GM19099 (cell line): Measurements from ENCODE around the gene GALNT13.

Experiments
- POLR2A ChIP-seq: IDR thresholded peaks from 3 replicates; pipeline ENCODE4 v1.6.1; 2011; ENCODE audit warnings: low read depth; ENCODE audit not compliant: insufficient read length; ENCODE audit errors: extremely low read depth

The GALNT13 gene

DNA sequence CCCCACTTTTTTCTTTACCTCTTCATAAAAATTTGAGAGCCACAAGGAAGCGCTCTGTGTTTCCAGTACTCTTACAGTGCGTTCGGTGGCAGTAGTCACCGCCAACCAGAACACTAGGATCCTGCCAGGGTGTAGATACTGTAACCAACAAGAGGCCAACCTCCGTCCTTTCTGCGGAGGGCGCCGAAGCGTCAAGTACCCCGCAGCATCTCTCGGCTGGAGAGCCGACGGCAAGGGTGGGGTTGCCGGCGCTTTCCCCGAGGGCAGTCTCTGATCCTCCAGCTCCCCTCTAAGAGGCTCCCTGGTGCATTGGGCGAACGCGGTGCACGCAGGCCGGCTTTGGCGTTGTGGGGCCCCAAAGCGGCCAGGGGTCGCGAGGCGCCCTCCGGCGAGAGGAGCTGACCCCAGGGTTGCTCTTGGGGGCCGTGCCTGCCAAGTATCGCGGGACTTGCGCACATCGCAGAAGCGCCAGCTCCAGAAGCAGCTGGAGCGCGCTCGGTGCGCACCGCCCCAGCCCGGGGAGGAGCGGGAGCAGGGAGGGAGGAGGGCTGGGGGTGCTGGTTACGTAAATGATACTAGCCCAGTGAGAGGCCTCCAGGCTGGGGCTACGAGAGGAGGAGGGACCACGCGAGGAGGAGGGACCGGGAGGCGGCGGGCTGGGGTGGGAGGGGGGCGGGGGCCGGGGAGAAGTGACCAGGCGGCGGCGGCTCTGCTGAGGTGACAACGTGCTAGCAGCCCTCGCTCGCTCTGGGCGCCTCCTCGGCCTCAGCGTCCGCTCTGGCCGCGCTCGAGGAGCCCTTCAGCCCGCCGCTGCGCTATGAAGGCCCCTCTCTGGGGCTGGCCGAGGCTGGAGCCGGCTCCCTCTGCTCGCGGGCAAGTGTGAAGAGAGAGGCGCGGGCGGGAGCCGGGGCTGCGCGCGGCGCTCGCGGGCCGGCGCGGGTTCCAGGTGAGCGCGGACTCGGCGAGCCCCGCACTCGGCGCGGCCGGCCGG, at the start of gene GALNT13:
TSS of gene GALNT13 (plus strand) at position 692 of the 991 bp plus-strand sequence.
- no peak for TF ChIP-seq POLR2A

DNA sequence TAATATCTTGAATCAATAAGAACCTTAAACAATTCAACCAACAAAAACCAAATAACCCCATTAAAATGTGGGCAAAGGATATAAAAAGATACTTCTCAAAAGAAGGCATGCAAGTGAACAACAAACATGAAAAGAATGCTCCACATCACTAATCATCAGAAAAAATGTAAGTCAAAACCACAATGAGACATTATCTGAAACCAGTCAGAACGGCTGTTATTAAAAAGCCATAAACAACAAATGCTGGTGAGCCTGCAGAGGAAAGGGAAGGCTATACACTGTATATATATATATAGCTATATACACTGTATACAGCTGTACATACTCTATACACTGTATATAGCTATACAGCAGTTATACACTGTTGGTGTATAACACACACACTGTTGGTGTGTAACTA, 47.8 kb upstream of the GALNT13 start:
- TF ChIP-seq POLR2A, result no peak

DNA sequence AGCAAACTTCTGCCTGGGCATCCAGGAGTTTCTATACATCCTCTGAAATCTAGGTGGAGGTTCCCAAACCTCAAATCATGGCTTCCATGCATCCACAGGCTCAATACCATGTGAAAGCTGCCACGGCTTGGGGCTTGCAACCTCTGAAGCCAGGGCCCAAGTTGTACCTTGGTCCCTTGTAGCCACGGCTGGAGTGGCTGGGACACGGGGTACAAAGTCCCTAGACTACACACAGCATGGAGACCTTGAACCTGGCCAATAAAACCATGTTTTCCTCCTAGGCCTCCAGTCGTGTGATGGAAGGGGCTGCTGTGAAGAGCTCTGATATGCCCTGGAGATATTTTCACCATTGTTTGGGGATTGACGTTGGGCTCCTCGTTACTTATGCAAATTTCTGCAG, 43.4 kb upstream of the GALNT13 start:
- TF ChIP-seq POLR2A, result no peak

DNA sequence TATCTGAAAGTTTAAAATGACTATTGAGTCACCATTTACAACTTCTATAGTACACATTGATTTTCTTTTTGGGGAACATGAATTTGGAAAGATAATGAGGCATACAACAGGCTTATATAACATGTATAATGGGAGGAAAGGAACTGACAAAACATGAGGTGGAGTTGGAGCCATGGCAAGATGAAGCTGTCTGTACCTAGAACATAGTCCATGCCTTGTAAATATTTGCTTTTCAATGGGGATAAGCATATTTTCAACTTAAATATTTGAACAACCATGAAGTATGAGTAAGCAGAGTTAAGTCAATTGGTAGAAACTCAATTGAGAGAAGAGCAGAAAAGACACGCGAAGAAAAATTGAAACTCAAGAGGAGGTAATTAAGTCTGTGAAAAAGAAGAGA, 37.1 kb upstream of the GALNT13 start:
- no peak for TF ChIP-seq POLR2A

DNA sequence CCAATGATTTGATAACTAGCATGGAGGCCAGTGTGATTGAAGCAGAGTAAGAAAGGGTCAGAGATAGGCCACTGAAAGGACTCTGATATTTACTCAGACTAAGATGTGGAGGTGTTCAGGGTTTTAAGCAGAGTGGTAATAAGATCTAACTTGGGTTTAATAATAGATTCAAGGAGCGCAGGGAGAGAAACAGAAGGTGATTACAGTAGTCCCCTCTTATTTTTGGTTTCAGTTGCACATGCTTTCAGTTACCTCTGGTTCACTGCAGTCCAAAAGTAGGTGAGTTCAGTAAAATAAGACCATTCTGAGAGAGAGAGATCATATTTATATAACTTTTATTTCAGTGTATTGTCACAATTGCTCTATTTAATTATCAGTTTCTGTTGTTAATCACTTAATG, 13.5 kb upstream of the GALNT13 start:
- no peak for TF ChIP-seq POLR2A

DNA sequence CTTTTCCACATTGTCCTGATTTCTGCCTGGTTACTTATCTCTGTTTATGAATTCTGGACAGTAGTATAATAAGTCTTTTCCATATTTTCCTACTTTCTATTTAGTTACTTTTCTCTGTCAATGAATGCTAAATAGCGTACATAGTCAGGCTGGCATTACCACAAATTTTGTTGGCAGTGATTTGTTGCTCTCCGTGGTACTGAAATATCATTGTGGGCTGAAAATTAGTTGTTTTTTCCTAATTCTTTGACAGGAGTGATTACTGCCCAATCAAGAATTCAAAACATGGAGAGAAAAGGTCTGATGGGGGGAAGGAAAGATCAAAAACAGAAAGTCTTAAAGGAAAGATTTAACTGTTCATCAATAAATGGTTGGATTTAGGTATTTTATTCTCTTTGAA, 7.7 kb upstream of the GALNT13 start:
- no peak for TF ChIP-seq POLR2A

DNA sequence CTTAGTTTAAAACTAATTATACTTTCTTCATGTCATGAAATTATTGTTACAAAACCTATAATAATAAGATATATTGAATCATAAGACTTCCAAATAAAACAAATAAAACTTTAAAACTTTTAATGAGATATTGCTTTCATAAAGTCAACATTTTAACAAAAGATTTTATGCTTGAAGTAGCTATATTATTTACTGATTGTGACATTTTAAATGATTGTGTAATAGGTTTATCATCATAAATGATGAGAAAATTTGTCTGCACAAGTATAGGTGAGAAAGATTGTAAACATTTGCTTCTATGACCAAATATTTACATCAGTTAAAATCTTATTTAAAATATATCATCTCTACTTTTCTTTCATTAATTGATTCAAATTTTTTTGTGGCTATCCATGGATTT, 5.1 kb upstream of the GALNT13 start:
- TF ChIP-seq POLR2A, result no peak

DNA sequence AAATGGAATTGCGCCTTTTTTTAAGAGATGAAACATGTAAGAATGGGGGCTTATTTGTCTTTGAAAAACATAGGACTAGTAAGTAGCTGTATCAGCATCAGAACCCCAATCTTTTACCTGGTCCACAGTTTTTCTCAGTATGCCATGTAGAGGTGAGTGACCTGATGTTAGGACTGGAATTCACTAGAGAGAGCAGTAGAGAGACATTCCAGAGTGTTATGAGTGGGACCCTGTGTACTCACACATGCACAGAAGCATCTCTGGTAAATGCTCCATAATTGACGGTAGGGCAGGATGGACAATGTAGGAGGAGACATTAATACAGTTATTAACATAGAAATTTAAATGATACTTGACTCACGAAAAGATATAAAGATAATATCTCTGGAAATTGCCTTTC, 1.4 kb upstream of the GALNT13 start:
- no peak for TF ChIP-seq POLR2A

DNA sequence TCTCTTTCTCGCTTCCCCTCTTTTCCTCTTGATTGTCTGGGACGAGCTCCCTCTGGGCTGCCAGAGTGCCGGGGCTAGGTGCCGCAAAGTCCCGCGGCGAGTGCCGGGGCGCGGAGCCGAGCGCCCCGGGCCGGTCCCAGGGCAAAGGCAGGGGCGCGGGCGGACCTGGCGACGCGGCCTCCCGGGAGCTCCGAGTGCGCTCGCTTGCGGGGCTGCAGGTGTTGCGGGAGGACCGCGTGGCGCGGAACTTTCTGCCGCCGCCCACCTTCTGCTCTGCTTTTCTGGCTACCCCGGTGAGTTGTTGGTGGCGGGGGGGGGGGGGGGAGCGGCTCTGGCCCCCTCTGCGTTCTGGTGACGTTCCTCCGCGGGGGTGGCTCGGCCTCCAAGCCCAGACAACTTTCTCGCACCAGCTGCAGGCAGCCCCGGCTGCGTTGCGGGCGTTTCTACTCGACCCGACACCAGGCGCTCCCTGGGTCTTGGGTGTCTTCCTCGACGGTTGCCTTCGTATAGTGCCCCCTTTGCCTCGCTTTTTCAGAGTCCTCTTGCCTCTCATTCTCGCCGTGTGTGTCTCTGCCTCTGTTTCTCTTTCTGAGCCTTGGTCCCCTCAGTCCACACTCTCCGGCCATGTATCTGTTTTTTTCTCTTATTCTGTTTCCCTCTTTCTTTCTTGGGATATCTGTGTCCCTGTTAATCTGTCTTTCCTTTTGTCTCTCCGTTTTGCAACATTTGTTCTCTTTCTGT, 759 bp downstream of the GALNT13 start:
- no peak for TF ChIP-seq POLR2A

DNA sequence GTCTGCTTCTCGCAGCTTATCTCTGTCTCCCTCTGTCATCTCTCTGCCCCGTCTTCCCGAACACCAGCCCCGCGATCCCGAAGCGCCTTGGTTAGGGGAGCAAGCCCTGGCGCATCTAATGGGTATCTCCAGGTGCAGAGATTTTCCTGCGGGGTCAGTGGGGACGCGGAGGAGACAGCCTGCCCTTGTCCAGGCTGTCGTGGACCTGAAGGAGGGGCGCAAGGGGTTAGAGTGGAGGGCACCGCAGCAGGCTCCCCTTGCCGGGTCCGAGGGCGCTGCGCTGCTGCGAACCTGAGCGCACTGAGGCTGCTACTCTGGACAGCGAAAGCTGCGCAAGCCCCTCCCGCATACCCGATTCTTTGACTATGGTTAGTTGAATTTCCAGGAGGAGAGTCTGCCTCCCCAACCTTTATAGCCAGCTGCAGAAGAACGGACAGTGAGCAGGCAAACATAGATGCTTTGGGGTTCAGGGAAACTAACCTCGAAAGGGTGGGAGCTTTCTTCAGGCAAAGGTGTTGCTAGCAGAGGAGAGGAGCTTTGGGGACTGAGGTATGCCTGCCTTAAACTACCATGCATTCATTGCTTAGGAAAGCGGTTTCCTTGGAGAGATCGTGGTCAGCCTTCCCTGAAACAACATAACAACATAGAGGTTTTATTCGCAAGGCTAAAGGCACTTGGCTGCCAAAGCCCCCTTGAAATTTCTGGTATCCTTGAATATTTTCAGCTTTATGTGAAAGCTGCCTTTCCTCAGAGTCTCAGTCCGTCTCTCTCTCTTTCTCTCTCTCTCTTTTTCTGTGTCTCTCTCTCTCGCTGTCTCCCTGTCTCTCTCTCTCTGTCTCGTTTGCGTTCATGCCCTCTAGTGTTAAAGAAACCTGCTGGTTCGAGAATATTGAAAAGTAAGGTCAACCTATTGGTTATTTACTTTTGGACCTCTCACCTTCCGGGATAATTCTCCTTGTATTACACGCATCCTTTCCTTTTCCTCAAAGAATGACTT, 1.6 kb downstream of the GALNT13 start:
- no peak for TF ChIP-seq POLR2A

DNA sequence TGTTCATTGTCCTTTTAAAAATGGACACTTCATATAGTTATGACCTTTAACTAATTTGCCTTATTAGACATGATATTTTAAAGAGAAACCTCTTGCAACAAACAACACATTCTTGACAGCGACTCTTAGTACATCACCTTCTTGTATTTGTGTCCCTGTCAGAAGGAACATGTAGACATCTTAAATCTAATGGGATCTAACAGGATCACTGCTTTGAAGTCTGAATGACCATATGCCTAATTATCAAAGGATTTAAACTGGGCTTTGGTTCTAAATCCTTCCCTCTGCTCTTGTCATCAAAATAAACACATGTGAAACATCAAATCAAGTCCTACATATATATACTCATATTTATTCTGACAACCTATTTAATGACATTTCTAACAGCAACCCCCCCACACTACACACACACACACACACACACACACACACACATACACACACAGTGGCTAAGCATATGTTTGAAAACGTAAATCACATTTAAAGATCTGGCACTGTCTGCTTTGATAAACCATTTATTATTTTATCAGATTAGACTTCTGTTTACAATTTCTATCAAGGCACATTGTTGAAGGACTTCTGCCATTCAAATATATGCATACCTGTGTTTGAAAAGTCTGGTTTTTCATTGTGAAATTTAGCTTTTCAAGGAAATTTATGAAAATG, 4.2 kb downstream of the GALNT13 start:
- no peak for TF ChIP-seq POLR2A

DNA sequence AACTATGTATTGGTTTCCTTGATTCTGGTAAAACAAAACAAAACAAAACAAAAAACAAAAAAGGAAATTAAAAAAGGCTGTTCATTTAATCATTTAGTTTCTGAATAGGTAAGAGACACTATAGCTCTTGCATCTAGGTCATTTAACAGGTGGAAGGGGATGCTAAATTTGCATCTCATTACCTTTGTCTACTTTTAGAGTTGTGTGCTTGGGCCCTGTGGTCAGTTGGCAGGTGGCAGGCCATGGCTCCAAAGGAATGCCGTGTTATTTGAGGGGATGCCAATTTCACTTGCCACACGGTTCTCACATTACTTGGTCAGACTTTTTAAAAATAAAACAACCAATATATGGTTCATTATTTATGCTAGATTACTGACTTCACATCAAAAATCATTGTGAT, 9.2 kb downstream of the GALNT13 start:
- TF ChIP-seq POLR2A, result no peak

DNA sequence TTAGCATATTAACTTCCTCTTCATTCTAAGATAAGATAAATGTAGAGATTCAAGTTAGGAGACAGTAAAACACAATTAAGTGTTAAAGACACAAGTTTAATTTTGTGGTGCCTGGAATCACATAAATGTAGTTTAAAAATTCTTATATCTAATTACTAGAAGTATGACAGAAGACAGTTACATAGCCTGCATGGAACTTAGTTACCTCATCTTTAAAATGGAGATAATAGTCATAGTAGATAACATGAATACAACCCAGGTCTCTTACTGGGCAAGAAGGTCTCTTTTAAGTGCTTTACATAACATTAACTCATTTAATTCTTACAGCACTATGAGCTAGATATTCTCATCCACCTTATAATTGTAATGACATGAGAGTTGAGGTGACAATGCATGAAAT, 15.1 kb downstream of the GALNT13 start:
- no peak for TF ChIP-seq POLR2A

DNA sequence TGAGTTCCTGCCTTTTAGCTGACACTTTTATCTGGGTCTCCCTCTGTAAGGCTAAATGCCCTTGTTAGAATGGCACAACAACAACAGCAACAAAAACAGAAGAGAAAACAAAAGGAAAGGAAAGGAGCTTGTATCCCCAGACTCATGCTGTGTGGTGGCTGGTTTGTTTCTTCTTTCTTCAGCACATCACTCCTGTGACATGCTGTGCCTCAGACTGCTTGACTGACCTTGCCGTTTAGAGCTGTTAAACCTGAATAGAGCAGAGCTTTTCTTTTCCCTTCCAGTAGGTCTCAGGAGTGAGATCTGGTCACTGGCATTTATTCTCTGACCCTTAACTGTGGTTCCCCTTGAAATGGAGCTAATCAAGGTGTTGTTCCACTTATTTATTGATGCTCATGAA, 18.9 kb downstream of the GALNT13 start:
- TF ChIP-seq POLR2A, result no peak

DNA sequence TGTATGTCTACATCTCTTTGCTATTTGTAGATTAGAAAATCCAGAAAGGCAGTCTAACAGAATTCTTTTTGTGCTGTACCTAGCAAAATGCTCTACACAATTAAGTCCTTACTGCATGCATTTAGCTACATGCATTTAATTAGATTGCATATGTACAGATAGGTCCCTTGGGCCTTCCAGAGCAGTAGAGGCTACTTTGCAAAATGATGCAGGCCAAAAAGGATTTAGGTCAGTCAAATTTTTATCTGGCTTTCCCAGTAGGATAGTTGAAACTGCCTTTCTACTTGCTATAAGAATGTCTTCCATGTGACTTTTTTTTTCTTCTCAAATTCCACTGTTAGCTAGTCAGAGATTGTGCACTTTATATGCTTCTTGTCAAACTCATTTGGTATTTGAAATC, 19.3 kb downstream of the GALNT13 start:
- no peak for TF ChIP-seq POLR2A

DNA sequence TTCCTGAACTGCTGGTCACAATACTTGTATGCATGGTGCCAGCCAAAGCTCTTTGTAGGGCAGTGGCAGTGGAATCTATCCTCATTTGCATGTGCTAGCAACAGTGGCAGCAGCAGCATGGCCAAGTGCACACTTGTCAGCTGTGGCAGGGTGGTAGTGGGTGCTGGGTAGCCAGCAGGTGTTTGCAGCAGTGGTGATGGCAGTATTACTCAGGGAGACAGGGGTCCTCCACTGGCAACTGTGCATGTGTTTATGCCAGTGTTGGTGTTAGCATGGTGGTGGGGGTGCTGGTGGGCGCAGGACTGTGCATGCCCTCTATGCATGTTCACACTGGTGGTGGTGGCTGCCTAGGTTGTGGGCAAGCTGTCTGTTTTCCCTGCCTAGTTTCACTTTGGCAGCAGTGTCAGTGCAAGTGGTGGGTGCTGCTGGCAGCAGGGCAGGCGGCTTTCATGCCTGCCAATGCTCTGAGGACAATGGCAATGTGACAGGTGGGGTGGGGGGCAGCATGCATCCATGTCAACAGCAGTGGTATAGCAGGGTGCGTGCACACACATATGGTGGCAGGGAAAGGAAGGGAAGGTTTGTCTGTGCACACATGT, 41.2 kb downstream of the GALNT13 start:
- TF ChIP-seq POLR2A, result no peak
